ENCODE measurements around the gene TRMT10A.

DNA sequence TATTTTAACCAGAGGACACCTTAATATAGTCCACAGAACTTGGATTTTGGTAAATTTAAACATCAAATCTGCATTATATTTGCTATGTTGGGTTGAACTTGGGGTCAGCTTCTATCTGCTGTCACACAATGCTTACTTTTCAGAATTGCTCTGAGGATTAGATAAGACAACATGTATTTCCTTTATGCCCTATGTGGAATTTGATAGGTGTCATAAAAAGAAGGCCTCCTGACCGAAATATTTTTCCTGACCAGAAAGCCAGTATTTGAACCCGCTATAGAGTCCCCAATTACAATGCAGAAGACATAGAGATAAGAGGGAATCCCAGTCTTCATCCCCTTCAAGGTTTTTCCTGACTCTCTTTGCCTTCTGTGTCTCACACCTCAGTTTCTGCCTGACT is 14.9 kb upstream of the TRMT10A start:
- TF ChIP-seq POLR2A (IDR thresholded peaks at IDR 0.05), result no peak
- TF ChIP-seq, protein P1, sequence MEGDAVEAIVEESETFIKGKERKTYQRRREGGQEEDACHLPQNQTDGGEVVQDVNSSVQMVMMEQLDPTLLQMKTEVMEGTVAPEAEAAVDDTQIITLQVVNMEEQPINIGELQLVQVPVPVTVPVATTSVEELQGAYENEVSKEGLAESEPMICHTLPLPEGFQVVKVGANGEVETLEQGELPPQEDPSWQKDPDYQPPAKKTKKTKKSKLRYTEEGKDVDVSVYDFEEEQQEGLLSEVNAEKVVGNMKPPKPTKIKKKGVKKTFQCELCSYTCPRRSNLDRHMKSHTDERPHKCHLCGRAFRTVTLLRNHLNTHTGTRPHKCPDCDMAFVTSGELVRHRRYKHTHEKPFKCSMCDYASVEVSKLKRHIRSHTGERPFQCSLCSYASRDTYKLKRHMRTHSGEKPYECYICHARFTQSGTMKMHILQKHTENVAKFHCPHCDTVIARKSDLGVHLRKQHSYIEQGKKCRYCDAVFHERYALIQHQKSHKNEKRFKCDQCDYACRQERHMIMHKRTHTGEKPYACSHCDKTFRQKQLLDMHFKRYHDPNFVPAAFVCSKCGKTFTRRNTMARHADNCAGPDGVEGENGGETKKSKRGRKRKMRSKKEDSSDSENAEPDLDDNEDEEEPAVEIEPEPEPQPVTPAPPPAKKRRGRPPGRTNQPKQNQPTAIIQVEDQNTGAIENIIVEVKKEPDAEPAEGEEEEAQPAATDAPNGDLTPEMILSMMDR (IDR thresholded peaks at IDR 0.05), result no peak
